HG03066 (cell line): ENCODE data around the gene RFT1.

ENCODE experiments used
- ATAC-seq: cut with Tn5 transposase; IDR thresholded peaks from one replicate; pipeline ENCODE4 v1.9.1; 2021; ENCODE audit warnings: low read depth; ENCODE audit not compliant: unreplicated experiment

Gene RFT1

DNA sequence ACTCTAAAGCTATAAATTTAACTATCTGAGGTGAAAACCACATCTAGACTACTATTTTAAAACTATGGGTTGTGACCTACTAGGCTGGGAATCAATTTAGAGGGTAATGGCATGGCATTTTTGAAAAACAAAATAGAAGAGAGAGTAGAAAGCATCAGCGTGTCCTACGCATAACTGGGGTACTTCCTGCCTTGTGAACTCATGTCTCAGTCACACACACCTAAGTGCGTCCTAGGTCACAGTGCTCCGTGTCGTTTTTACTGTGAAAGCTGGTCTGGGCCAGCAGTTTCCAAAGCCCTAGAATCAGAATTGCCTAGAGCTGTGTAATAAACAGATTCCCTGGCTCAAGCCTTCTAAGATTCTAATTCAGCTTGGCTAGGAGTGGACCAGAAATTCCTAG lies 32.3 kb downstream of the RFT1 start:
- no peak for ATAC-seq

DNA sequence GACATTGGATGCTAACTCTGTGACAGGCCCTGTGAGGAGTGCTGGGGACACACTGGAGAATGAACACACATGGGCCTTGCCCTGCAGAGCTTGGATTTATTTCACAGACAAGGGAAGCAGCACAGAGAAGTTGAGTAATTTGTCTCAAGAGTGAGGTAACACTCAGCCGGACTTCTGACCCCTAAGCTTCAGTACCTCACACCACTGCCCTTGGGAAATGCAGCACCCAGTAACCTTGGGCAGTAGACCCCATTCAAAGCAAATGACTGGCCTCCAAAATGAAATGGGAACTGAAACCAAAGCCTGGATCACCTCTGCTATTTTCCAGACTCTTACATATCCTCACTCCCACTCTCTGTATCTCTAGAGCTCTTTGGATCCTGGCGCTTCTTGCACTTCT lies 37.3 kb downstream of the RFT1 start:
- no peak for ATAC-seq

DNA sequence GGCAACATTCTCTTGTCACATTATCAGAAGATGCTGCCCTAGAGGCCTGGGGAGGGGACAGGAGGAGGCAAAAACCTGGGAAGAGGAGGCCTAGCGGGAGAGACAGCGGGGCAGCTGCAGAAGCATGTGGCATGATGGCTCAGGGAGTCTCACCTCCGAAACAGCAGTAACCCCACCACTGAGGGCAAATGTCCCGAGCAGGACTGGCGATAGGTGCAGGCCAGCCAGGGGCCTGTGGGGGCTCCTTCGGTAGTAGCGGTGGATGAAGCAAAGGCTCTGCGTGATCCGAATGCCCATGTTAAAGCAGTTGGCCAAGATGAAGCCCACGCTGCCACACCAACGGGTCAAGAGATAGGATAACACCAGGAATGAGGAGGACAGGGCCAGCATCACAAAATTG lies 38.0 kb downstream of the RFT1 start:
- no peak for ATAC-seq

DNA sequence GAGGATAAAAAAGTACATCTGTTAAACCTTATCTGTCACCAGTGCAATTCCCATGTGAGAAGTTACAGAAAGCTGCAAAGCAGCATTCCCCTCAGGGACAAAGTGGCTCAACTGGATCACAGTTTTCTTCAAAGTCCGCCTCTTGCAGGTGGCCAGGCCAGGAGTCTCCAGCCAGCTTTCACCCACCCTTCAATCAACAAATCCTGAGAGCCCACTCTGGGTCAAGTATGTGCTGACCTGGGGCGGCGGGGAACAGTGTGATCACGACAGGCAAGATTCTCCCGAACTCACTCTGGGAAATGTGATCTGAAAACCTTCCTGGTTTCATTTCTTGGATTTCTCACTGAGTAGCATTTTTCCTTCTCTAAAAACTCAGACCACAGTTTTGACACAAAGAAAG lies 39.2 kb downstream of the RFT1 start:
- ATAC-seq = no peak

DNA sequence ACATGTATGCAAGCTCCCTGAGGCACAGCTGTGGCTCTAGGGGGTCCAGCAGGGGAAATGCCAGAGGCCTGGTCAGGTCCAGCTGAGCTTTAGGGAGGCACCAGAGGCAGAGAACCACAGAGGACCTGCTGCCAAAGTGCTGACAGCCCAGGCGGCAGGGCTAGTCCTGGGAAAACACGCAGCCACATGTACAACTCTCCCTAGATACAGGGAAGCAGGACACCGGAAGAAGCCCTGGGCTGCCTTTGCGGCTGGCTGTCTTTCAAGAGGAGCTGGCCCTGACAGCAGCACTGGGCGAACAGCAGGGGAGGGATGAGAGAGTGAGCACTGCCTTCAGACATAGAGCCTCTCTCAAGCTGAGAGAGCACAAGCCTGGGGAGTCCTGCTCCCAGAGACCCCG lies 40.7 kb downstream of the RFT1 start:
- ATAC-seq = no peak

DNA sequence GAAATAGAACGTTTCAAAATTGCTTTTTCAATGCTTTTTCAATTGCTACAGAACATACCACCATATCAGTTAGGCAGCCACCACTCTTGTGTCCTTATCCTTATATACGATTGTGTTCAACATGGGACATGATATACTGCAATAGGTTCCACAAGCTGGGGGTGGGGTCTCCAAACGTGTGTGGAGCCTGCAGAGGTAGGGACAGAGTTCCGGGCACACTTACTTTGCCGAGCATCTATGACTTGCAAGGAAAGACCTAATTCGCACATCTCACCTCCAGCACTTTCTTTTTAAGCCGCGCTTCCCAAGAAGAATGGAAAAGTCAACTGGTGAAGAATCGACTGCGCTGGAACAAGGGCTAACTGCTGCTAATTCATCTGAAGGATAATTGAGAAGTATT lies 44.8 kb downstream of the RFT1 start:
- ATAC-seq = no peak

DNA sequence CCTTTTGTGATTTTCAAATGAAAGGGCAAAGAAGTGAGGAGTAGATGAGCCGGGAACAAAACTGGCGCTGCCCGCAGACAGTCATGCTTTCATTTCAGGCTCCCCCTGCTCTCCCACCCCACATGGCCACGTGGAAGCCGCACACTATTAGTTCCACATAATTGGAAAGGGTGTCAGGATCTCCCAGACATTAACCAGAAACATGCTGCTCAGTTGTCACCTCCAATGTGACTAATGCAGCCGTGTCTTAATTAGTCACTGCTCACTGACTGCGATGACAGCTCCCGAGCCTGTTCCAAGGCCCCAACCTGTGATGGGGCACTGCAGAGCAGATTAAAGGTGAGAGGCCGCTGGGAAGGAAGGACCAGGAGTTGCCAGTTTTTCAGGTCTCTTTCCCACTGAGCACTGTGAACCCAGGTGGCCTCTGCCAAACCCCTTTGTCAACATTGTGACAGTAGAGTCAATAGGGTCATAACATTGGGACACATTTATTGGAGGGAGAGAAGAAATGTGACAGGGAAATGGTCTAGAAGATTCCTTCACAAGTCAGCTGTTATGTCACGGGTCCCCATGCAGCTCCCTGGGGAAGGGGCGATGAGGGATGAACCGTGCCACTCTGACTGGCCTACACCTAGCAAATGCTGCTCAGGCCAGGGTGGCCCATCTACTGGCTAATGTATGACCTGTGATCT lies 45.8 kb downstream of the RFT1 start:
- ATAC-seq = no peak

DNA sequence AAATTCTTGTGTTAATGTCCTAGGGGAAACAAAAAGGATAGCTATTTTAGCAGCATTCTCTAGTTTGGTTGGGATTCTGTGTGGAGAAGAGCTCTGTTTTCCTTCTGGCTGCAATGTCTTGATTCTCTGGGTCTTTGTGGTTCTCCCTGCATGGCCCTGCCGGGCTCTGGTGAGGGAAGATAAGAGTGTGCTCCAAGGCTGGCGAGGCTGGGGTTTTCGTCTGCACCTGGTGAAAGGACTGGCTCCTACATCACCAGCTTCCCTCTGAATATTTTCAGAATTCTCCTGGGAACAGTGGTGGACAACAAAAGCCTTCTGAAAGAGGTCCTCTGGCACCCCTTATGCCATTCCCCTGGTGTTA lies 46.3 kb downstream of the RFT1 start:
- no peak for ATAC-seq

DNA sequence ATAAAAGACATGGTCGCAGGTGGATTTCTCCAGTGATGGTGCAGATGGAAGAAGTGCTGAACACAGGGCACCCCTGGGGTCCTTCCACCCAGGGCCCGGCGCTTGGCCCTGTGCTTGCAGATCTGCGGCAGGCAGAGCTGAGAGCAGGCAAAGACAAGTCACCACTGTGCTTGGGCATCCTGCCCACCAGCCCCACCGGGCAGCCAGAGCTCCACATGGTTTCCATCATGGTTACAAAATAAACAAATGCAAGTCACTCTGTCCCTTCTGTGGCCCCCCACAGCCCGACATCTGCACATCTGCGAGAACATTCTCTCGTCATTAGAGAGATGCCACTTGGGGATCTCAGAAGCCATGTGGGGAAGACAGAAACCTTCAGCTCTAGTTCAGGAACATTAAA lies 46.7 kb downstream of the RFT1 start:
- no peak for ATAC-seq

DNA sequence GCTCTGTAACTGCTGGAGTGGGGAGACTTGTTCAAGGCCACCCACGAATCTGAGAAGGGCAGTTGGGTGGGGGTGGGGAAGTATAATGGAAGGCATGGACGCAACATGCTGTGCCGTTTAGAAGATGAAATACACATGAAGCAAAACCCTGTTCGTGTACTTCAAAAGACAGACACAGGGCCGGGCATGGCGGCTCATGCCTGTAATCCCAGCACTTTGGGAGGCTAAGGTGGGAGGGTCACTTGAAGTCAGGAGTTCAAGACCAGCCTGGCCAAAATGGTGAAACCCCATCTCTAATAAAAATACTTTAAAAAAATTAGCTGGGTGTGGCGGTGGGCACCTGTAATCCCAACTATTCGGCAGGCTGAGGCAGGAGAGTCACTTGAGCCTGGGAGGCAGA lies 47.5 kb downstream of the RFT1 start:
- ATAC-seq = no peak

DNA sequence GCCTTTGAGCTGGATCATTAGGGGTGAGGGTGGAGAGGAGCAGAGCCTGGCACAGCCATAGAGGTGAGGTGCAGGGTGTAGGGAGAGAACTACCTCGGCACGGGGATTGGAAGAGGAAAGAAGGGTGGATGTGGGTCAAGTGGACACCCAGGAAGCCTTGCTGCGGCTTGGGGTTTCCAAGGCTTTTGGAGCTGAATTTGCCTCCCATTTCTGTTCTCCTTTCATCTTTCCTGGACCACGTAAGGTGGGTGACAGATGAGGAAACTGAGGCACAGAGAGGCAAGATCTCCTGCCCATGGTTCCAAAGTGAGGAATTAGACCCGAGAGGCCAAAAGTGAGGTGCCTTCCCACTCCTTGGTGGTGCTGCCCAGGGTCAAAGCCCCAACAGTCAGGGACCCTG lies 48.9 kb downstream of the RFT1 start:
- no peak for ATAC-seq

DNA sequence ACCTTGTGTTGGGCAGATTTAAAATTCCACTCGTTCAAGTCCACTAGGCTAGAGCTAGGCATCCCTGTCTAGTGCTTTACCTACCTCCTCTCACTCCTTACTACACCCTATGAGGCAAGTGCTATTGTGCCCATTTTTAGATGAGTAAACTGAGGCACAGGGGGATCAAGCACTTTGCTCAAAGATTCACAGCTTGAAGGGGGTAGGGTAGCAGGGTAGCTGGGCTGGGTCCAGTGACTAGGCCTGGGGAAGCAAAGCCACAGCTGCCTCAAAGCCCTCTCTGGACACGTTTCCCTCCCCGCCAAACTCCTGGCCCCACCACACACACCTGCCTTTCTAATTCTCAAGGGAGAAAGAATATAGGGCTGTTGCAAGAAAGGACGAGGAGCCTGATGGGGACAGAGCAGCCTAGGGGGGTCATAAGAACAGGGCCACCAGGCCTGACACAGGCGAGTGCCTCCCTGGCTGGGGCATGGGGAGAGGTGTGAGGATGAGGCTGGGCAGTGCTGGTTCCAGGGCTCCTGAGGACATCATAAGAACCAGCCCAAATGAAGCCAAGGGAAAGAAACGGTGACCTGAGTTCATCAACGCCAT lies 49.5 kb downstream of the RFT1 start:
- ATAC-seq = no peak

DNA sequence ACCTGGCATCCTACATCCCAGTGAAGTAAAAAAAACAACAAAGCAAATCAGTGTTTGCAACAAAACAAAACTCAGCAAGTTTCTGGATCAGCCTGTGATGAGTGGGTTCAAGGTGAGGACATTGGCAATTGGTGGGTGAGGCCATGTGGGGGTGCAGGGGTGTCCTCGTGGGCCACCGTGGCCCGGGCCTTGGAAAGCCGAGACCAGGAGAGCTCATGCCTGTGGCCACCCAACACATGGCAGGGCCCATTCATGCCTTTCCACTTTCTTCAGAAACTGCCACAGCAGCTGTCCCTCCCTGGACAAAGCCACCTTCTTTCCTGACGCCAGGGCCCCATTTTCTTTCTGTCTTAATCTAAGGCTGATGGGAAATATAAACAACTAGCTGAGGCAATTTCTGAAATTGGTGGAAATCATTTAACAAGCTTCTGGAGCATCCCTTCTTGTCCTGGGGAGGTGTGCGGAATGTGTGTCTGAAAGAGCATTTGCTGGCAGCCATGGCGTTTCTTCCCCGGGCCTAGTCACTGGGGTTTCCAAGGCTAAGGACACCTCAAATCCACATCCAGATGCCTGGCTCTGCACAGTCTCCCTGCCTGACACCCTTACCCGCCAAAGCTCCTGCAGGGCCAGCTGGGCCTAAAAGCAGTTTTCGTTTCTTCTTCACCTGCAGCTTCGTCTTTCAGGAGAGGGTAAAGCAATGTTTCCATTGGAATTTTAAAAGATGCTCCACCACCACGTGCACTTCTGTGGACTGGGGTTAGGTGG lies 50.3 kb downstream of the RFT1 start:
- ATAC-seq = no peak

DNA sequence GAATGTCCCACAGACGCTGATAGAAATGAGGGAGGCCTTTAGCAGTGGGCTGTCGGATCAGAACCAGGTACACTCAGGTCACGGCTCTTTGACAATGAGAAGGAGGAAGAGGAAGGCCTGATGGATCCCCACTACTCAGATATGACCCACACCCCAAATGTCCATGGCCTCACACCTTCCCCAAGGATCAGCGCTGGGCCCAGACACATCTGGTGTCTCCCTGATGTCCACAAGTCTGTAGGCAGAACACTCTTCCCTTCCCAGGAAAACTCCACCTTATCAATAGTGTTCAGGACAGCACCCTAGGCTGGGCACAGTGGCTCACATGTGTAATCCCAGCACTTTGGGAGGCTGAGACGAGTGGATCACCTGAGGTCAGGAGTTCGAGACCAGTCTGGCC lies 51.1 kb downstream of the RFT1 start:
- no peak for ATAC-seq

DNA sequence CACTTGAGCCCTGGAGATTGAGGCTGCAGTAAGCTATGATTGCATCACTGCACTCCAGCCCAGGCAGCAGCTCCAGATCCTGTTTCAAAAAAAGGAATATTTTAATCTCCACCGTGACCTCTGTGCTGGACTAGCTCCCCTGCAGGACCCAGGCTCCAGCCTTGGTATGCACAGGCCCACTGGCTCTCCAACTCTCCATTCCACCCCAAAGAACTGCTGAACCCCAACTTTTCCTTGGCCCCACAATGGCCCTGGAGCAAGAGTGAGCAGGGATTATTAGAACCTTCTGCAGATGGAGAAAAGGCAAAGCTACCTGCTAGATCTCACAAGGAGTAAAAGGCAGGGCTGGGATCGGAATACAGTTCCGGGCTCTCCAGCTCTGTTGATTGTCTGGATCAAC lies 51.6 kb downstream of the RFT1 start:
- no peak for ATAC-seq

DNA sequence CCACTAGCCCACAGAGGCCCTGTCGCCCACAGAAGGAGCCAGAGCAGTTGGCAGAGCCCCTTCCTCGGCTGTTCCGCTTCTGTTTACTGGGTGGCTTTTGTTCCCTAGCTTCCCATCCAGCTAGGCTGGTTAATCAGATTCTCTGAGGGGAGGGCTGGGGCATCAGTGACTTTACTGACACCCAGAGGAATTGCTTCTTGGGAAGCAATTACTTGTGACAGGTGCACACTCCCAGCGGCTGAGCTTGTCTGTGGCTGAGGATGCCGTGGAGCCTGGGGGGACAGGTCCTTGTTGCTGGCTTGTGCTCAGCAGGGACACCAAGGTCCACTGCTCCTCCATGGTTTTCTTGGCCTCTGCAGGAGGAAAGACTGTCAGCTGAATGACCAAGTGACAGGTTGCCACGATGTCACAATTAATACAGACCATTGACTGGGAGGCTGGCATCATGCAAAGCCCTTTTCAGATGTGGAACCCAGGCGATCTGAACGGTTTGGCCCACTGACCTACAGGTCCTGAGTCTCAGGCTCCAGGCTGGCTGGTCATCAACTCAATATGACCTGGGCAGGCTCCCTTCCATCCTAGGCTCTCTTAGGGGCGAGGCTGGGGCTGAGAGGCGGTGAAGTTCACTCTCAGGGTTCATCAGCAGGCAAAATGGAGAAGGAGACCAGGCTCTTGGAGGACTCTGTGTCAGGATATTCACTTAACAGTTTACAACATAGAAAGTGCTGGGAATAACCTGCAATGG lies 52.6 kb downstream of the RFT1 start:
- no peak for ATAC-seq

DNA sequence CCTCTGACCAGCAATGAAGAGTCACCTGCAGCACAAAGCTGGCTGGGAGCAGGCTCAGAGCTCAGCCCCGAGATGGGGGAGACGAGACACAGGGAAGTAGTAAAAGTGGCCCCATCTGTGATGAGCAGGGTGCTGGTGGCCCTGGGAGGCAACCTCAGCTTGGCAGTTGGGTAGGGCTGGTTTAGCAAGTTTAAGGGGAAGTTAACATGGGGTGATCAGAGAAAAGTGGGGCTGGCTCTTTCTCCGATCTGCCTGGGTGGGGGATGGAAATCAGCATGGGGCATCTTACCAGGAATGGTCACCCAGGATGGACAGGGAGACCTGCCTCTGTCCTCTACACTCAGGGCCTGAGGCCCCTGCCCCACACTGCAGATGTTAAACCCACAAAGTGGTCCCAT lies 54.5 kb downstream of the RFT1 start:
- no peak for ATAC-seq

DNA sequence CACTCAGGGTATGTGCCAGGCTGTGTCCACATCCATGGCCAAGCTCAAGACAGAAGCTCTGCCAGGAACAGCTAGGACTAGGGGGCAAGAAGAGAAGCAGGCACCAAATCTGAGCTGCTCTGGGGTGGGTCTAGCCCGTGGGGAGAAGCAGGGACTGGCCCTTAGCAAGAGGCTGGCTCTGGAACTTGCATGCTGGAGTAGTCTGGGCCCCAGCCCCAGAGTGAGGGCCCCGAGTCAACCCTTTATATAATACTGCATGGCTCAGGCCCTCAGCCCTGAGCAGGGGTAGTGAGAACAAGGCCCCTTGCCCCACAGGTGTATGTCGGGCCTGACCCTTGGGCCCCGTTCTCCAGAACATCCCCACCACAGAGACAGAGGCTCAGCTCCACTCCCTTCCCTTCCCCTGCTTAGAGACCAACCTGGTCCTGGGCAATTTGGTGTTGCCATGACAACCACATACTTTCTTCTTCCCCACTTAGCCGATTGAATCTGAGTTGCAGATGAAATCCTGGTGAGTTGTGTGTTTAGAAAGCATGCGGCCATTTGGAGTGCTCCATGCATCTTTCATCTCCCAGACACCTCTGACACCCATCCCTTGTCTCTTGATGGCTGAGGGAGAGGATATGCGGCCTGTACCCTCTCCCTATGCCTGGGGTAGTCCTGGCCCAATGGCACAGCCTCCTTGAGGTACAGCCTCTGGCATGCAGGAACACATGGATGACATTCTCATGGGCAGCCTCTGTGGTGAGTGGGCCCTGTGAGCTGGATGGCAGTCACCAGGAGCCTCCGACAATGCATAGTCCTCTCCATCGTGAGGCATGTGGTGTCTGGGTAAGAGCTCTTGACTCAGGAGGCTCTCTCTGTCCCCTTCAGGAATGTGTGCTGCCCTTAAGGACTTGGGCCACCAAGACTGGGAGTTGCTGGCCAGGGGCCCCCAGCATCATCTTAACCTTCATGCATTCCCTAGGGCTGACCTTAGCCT lies 55.2 kb downstream of the RFT1 start:
- no peak for ATAC-seq

DNA sequence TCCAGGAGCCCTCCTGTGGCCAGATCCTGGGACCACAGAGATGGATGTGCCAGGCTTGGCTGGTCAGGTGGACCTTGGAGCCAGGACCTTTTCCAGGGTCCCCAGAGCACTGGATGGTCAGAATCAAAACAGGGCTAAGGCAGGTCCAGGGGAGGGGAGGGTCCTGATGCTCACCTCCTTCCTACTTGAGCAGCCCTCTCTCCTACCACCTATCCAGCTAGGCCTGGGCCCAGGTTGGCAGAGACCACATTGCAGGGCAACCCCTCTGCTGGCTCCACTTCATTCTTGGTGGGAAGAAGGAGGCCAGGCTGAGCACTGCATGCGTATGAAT lies 55.9 kb downstream of the RFT1 start:
- no peak for ATAC-seq

DNA sequence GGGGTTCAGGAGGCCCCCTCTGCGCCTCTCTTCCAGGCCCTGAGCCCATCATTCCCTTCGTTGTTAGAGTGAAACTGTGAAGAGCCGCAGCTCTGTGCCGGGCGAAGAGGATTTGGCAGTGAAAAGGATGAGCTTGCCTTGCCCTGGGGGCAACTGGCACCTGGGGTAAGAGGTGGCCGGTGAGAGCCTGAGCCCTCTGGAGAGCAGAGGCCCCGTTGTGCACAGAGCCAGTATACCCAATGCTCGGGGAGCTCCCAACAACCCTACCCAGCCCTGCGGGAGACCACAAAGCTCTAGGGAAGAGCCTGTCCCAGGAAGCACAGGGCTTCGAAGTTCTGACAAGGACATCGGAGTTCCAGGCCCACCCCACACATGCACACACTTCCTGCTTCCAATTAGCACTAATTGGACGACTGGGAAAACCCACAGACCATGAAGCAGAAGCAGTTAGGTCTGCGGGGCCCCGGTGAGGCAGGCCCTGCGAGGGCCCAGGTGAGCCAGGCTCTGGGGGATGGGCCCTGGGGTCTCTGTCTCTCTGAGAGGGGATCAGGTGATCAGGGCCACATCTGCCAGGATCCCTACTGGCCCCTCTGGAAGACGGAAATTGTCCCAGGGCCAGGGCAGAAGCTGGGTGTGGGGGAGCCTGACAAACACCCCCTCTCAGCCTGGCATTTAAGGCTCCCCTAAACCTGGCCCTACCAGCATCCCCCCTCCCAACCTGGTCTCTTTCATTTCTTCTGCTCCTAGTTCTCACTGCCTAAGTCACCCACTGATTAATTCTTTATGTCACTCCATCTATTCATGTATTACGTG lies 56.5 kb downstream of the RFT1 start:
- no peak for ATAC-seq
